Omental fat pad (tissue), 4 donors: ENCODE measurements around the gene FGF3. TPM values are rescaled to one million over a fixed set of nuclear protein-coding genes. Genes with fewer than 3 reads are reported as not detected.

Source experiments
- ATAC-seq: fragments of 150-250 bp; one replicate; pipeline ENCODE4 v1.9.1; 2016; ENCODE audit warnings: mild to moderate bottlenecking, moderate library complexity; ENCODE audit not compliant: low FRiP score
- DNase-seq: peaks from one replicate; pipeline ENCODE4 v3.0.0-alpha.2; 2019; ENCODE audit warnings: low spot score
- CTCF ChIP-seq, 3 donors: fragments of 450-650 bp; IDR thresholded peaks; one replicate each; pipeline ENCODE4 v1.5.1; 2016 to 2017; ENCODE audit warnings: antibody characterized with exemption in 3 of 3, mild to moderate bottlenecking in 3 of 3, moderate library complexity in 2 of 3
- total RNA-seq, 4 donors: library from RNA; depleted of rRNA; stranded (reverse); fragments of >200 nt; gene quantifications; one replicate each; pipeline ENCODE4 v1.1.0, GENCODE V29; 2016

Gene FGF3
- total RNA-seq, 4 donors from 2014 or later = not detected

- no peak for ATAC-seq
- TF ChIP-seq CTCF (IDR thresholded peaks at IDR 0.05) = no peak
- no peak for DNase-seq
Measured at GRCh38 chr11:69787906-69788305, 31.3 kb downstream of the FGF3 start.

GRCh38 chr11:69787457-69787856, 31.8 kb downstream of the FGF3 start:
- ATAC-seq (no peak), DNase-seq (no peak)
- no peak for TF ChIP-seq CTCF (IDR thresholded peaks at IDR 0.05)

- DNase-seq (no peak), ATAC-seq (no peak)
- no peak for TF ChIP-seq CTCF (IDR thresholded peaks at IDR 0.05)
Measured at GRCh38 chr11:69781241-69781640, 38.0 kb downstream of the FGF3 start.

- ATAC-seq (no peak), DNase-seq (no peak)
- no peak for TF ChIP-seq CTCF (IDR thresholded peaks at IDR 0.05)
Measured at GRCh38 chr11:69778373-69778772, 40.8 kb downstream of the FGF3 start.

- no peak for DNase-seq
- ATAC-seq = no peak
- TF ChIP-seq CTCF (IDR thresholded peaks at IDR 0.05) = no peak
Measured at GRCh38 chr11:69775163-69775755, 44.0 kb downstream of the FGF3 start, which contains the start of gene FGF4. FGF4 (minus strand) TSS chr11:69775341; CDS start chr11:69775084, 257 bp downstream.

GRCh38 chr11:69774354-69775162, 44.7 kb downstream of the FGF3 start:
- TF ChIP-seq CTCF (IDR thresholded peaks at IDR 0.05) = no peak
- ATAC-seq (no peak), DNase-seq (no peak)
